ENCODE results near the gene ADM.

DNA sequence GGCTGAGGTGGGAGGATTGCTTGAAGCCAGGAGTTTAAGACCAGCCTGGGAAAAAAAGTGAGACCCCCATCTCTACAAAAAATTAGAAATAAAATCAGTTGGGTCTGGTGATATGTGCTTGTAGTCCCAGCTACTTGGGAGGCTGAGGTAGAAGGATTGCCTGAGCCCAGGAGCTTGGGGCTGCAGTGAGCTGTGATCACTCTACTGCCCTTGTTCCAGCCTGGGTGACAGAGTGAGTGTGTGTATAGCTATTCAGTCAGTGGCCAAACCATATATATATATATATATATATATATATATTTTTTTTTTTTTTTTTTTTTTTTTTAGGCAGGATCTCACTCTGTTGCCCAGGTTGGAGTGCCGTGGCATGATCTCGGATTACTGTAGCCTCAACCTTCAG, 24.5 kb downstream of the ADM start:
- no peak for TF ChIP-seq POLR2AphosphoS5 (IDR thresholded peaks at IDR 0.05; ENCODE audit: borderline replicate concordance, low read depth, low read length)
- no peak for TF ChIP-seq EZH2 (IDR thresholded peaks at IDR 0.05)
- no peak for TF ChIP-seq FOXP2 (optimal IDR thresholded peaks at IDR 0.05; ENCODE audit: control extremely low read depth, extremely low read length, insufficient read depth)
